ENCODE data around the gene ZNF532.

DNA sequence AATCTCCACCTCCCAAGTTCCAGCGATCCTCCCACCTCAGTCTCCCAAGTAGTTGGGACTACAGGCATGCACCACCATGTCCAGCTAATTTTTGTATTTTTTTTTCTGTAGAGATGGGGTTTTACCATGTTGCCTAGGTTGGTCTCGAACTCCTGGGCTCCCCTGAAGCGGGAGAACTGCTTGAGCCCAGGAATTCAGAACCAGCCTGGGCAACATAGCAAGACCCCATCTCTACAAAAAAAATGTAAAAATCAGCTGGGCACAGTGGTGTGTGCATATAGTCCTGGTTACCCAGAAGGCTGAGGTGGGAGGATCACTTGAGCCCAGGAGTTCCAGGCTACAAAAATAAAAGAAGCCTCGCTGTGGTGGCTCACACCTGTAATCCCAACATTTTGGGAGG lies 12.0 kb upstream of the ZNF532 start:
- TF ChIP-seq, protein P1, sequence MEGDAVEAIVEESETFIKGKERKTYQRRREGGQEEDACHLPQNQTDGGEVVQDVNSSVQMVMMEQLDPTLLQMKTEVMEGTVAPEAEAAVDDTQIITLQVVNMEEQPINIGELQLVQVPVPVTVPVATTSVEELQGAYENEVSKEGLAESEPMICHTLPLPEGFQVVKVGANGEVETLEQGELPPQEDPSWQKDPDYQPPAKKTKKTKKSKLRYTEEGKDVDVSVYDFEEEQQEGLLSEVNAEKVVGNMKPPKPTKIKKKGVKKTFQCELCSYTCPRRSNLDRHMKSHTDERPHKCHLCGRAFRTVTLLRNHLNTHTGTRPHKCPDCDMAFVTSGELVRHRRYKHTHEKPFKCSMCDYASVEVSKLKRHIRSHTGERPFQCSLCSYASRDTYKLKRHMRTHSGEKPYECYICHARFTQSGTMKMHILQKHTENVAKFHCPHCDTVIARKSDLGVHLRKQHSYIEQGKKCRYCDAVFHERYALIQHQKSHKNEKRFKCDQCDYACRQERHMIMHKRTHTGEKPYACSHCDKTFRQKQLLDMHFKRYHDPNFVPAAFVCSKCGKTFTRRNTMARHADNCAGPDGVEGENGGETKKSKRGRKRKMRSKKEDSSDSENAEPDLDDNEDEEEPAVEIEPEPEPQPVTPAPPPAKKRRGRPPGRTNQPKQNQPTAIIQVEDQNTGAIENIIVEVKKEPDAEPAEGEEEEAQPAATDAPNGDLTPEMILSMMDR (conservative IDR thresholded peaks at IDR 0.05 in 1 of 2, IDR thresholded peaks at IDR 0.05 in 1 of 2; ENCODE audit: extremely low read depth in 1 of 2, insufficient read depth in 1 of 2, low read depth in 1 of 2, low read length in 2 of 2): no peak
- TF ChIP-seq EZH2 (IDR thresholded peaks at IDR 0.05; ENCODE audit: borderline replicate concordance, low read length): no peak
